ENCODE measurements around the gene ASAP3. TPM values are rescaled to one million over a fixed set of nuclear protein-coding genes. Genes with fewer than 3 reads are reported as not detected.

ASAP3 gene
- total and polyA plus RNA-seq, 9 of the 15 experiments (the other 6 are each of a cell fraction or from before 2014, with no cell fraction given), result 1.7 to 31.2 (median 17.4) TPM

DNA sequence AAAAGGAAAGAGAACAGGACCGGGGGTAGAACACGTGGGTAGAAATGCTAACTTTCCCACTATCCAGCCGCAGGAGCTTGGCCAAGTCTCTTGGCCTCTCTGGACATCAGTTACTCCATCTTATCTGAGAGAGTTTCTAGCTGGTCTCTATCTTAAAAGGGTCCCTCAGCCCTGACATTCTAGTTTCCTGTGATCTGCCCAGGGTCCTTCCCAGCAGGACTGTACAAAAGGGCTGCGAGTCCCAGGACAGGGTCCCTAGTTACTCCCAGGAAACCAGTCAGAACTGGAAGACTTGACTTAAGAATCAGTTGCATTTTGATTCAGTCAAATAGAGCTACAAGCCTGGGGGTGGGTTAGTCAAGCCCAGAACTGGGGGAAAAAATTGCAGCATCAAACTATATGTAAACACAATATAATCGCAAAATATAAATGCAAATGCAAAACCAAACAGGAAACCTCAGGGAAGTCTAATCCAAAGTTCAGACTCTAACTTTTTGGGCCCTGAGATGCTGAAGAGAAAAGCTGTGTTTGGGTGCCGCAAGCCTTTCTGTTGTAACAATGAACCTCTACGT is 2.9 kb downstream of the ASAP3 start (continued):
- TF ChIP-seq, protein P1, sequence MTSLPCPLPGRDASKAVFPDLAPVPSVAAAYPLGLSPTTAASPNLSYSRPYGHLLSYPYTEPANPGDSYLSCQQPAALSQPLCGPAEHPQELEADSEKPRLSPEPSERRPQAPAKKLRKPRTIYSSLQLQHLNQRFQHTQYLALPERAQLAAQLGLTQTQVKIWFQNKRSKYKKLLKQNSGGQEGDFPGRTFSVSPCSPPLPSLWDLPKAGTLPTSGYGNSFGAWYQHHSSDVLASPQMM (CRISPR knock-in tag; IDR thresholded peaks at IDR 0.05), result no peak
- no peak for TF ChIP-seq RBM34 (IDR thresholded peaks at IDR 0.05; ENCODE audit: borderline replicate concordance, insufficient read depth, low read length)
- TF ChIP-seq EP400 (IDR thresholded peaks at IDR 0.05), result no peak
- TF ChIP-seq SLC30A9 (CRISPR knock-in tag; IDR thresholded peaks at IDR 0.05), result no peak
- TF ChIP-seq BRD4 (IDR thresholded peaks at IDR 0.05), result no peak
- no peak for TF ChIP-seq SAFB (IDR thresholded peaks at IDR 0.05; ENCODE audit: borderline replicate concordance, low read depth, low read length)
- TF ChIP-seq, protein P2, sequence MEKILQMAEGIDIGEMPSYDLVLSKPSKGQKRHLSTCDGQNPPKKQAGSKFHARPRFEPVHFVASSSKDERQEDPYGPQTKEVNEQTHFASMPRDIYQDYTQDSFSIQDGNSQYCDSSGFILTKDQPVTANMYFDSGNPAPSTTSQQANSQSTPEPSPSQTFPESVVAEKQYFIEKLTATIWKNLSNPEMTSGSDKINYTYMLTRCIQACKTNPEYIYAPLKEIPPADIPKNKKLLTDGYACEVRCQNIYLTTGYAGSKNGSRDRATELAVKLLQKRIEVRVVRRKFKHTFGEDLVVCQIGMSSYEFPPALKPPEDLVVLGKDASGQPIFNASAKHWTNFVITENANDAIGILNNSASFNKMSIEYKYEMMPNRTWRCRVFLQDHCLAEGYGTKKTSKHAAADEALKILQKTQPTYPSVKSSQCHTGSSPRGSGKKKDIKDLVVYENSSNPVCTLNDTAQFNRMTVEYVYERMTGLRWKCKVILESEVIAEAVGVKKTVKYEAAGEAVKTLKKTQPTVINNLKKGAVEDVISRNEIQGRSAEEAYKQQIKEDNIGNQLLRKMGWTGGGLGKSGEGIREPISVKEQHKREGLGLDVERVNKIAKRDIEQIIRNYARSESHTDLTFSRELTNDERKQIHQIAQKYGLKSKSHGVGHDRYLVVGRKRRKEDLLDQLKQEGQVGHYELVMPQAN (IDR thresholded peaks at IDR 0.05; ENCODE audit: borderline replicate concordance), result no peak
- TF ChIP-seq, protein P3, sequence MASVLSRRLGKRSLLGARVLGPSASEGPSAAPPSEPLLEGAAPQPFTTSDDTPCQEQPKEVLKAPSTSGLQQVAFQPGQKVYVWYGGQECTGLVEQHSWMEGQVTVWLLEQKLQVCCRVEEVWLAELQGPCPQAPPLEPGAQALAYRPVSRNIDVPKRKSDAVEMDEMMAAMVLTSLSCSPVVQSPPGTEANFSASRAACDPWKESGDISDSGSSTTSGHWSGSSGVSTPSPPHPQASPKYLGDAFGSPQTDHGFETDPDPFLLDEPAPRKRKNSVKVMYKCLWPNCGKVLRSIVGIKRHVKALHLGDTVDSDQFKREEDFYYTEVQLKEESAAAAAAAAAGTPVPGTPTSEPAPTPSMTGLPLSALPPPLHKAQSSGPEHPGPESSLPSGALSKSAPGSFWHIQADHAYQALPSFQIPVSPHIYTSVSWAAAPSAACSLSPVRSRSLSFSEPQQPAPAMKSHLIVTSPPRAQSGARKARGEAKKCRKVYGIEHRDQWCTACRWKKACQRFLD (CRISPR knock-in tag; IDR thresholded peaks at IDR 0.05), result no peak
- TF ChIP-seq BACH1 (tag; IDR thresholded peaks at IDR 0.05), result peak; percentile 56; the same call in 1 of the 2 replicates
- TF ChIP-seq, protein P4, sequence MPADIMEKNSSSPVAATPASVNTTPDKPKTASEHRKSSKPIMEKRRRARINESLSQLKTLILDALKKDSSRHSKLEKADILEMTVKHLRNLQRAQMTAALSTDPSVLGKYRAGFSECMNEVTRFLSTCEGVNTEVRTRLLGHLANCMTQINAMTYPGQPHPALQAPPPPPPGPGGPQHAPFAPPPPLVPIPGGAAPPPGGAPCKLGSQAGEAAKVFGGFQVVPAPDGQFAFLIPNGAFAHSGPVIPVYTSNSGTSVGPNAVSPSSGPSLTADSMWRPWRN (IDR thresholded peaks at IDR 0.05; ENCODE audit: low read depth), result no peak
- no peak for TF ChIP-seq CBFA2T2 (conservative IDR thresholded peaks at IDR 0.05)
- TF ChIP-seq WHSC1 (IDR thresholded peaks at IDR 0.05; ENCODE audit: low read length), result no peak
- TF ChIP-seq ZKSCAN1 (IDR thresholded peaks at IDR 0.05; ENCODE audit: low read depth, low read length), result no peak
- TF ChIP-seq RBM17 (IDR thresholded peaks at IDR 0.05; ENCODE audit: borderline replicate concordance, low read depth, low read length), result no peak
- TF ChIP-seq KLF16 (IDR thresholded peaks at IDR 0.05), result no peak
- no peak for TF ChIP-seq RFX7 (CRISPR knock-in tag; IDR thresholded peaks at IDR 0.05)
- no peak for TF ChIP-seq CREM (IDR thresholded peaks at IDR 0.05; ENCODE audit: low read depth)
- TF ChIP-seq GTF2E2 (tag; IDR thresholded peaks at IDR 0.05), result no peak
- no peak for TF ChIP-seq SREBF2 (CRISPR knock-in tag; IDR thresholded peaks at IDR 0.05)
- TF ChIP-seq KDM4B (IDR thresholded peaks at IDR 0.05; ENCODE audit: borderline replicate concordance in 2 of 2, low read depth in 1 of 2), result no peak
- no peak for TF ChIP-seq NONO (IDR thresholded peaks at IDR 0.05; ENCODE audit: low read depth in 2 of 2, low read length in 1 of 2)
- TF ChIP-seq ZNF431 (CRISPR knock-in tag; IDR thresholded peaks at IDR 0.05), result no peak
- TF ChIP-seq, protein P5, sequence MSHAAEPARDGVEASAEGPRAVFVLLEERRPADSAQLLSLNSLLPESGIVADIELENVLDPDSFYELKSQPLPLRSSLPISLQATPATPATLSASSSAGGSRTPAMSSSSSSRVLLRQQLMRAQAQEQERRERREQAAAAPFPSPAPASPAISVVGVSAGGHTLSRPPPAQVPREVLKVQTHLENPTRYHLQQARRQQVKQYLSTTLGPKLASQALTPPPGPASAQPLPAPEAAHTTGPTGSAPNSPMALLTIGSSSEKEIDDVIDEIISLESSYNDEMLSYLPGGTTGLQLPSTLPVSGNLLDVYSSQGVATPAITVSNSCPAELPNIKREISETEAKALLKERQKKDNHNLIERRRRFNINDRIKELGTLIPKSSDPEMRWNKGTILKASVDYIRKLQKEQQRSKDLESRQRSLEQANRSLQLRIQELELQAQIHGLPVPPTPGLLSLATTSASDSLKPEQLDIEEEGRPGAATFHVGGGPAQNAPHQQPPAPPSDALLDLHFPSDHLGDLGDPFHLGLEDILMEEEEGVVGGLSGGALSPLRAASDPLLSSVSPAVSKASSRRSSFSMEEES (CRISPR knock-in tag; IDR thresholded peaks at IDR 0.05), result no peak
- no peak for TF ChIP-seq CEBPG (CRISPR knock-in tag; IDR thresholded peaks at IDR 0.05)
- TF ChIP-seq CEBPG (tag; conservative IDR thresholded peaks at IDR 0.05 in 1 of 2, IDR thresholded peaks at IDR 0.05 in 1 of 2), result no peak
